HFF-Myc (cell line): Measurements from ENCODE around the gene KIN.

Experiments used
- DNase-seq: peaks from one replicate; pipeline ENCODE4 v3.0.0-alpha.2; 2011; ENCODE audit warnings: low read depth; ENCODE audit errors: extremely low read depth
- H3K4me3 ChIP-seq: replicated peaks from 2 replicates; pipeline ENCODE4 v1.5.1; 2011; ENCODE audit warnings: low read depth, mild to moderate bottlenecking, control low read depth, low read length
- TF ChIP-seq, protein P1 (sequence below): IDR thresholded peaks from 2 replicates; pipeline ENCODE4 v1.5.1; 2012; ENCODE audit warnings: mild to moderate bottlenecking, low read depth, low read length, control low read depth; ENCODE audit errors: missing control alignments

Gene KIN

DNA sequence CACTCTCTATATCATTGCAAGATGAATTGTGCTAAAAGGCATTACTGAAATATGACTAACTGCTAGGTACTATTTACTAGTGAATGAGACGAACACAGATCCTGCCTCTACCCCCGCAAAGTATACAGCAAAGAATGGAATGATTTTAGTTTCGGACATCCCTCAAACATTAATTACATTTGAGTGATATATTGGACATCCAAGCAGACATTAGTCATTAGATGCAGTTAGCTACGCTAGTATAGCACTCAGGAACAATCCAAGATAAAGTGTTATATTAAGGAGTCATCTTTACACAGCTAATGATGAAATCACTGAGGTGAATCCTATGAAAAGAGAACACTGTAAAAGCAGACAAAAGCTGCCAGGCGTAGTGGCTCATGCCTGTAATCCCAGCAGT lies 23.2 kb upstream of the KIN start:
- H3K4me3 ChIP-seq = no peak overlapping the region
- no peak for DNase-seq
- TF ChIP-seq, protein P1, sequence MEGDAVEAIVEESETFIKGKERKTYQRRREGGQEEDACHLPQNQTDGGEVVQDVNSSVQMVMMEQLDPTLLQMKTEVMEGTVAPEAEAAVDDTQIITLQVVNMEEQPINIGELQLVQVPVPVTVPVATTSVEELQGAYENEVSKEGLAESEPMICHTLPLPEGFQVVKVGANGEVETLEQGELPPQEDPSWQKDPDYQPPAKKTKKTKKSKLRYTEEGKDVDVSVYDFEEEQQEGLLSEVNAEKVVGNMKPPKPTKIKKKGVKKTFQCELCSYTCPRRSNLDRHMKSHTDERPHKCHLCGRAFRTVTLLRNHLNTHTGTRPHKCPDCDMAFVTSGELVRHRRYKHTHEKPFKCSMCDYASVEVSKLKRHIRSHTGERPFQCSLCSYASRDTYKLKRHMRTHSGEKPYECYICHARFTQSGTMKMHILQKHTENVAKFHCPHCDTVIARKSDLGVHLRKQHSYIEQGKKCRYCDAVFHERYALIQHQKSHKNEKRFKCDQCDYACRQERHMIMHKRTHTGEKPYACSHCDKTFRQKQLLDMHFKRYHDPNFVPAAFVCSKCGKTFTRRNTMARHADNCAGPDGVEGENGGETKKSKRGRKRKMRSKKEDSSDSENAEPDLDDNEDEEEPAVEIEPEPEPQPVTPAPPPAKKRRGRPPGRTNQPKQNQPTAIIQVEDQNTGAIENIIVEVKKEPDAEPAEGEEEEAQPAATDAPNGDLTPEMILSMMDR = no peak

DNA sequence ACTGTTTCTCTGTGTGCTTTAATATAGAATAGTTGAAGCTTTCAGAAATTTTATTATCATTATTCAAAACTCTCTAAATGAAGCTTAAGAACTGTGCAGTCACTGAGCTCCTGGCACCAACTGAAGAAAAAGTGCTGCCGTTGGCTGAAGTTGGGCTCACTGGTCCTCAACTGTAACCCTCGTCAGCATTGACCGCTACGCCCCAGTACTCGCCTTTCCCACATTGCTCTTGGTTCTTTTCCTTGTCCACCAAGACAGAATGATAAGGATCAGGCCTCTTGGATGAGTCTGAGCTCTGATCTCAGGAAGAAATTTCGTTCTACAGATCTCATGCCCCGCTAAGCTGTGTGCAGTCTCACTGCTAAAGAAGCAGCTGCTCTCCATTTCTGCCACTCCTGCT lies 22.6 kb upstream of the KIN start:
- H3K4me3 ChIP-seq = no peak overlapping the region
- DNase-seq = no peak
- TF ChIP-seq, protein P1 = no peak

DNA sequence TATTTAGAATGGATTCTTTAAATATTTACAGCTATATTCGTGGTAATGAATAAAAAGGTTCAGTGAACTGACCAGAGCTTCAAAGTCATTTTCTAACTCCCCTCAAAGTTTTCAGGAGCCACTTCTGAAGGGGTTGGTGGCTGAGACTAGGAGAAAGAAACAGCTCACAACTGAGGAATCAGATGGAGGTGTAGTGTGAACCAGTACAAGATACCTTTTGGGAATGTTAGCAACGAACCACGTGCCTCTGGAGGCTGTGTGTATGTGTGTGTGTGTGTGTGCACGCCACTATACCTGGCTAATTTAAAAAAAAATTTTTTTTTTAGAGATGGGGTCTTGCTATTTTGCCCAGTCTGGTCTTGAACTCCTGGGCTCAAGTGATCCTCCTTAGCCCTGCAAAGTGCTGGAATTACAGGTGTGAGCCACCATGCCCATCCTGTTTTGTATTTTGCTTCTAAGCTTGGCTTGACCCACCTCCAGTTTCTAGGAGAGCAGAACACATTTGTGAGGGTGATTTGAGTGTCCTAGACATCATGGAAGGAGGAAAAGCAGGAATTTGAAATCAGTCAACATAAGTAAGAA lies 21.0 kb upstream of the KIN start:
- H3K4me3 ChIP-seq = no peak overlapping the region
- DNase-seq = no peak
- TF ChIP-seq, protein P1 = no peak

- TF ChIP-seq, protein P1 = no peak
- no peak for DNase-seq
These were observed 16.9 kb upstream of the KIN start for GRCh38 chr10:7804741-7805140.

DNA sequence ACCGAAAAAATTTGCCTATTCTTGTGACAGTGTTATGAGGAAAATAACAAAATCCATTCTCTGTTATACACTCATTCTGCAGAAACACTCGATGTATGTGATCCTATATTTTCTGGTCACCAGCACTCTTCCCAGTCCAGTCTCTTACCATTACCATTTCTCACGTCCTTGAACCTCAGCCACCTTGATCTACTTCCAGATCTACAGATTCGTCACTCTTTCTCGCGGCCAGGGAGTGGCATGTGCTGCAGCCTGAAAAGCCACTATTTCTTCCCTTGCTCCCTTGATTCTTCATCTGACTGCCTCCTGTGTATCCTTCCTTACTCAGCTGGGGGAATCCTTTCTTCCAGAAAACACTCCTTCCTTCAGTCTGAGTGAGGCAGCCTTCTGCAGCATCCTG lies 16.4 kb upstream of the KIN start:
- no peak for DNase-seq
- TF ChIP-seq, protein P1 = no peak
- H3K4me3 ChIP-seq = no peak overlapping the region

More at GRCh38 chr10:7804741-7805140, 16.9 kb upstream of the KIN start:
- H3K4me3 ChIP-seq = no peak overlapping the region

DNA sequence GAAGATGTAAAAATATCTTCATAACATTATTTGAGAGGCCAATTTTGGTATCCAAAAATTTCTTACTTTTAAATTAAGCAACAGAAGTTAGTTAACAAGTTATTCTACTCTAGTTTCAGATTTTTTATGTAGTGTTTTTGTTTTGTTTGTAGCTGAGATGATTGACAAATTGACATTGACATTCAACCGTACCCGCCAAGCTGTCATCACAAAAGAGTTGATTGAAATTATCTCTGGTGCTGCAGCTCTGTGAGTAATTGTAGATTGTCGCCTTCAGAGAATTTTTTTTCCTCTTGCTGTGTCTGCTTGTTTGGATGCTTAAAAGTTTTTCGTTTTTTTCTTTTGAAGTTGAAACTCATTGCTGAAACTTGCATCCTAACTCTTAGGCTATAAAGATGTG lies 14.8 kb upstream of the KIN start:
- no peak for DNase-seq
- H3K4me3 ChIP-seq = no peak overlapping the region
- TF ChIP-seq, protein P1 = no peak

GRCh38 chr10:7797582-7797981 lies 9.8 kb upstream of the KIN start:
- H3K4me3 ChIP-seq = no peak overlapping the region
- peak; percentile 65 for DNase-seq
- TF ChIP-seq, protein P1 = no peak
